ENCODE results near the gene ABCD4. TPM values are rescaled to one million over a fixed set of nuclear protein-coding genes. Genes with fewer than 3 reads are reported as not detected.
"Not testable (repeated sequence)": the region's sequence is repeated elsewhere in the genome, so short reads cannot be mapped to it uniquely, and the experiment has no call there.

Gene ABCD4
- polyA plus RNA-seq, 1 donor from 2014 or later = 106 TPM

GRCh38 chr14:74346341-74346740, 43.6 kb upstream of the ABCD4 start:
- H3K27me3 ChIP-seq (ENCODE audit: insufficient read depth, low read depth, low read length) = no peaks in the 10 kb centered on the region
- H3K4me2 ChIP-seq (ENCODE audit: low read length) = no peak overlapping the region
- H3K4me3 ChIP-seq (ENCODE audit: low read length) = no peak overlapping the region
- H2AFZ ChIP-seq (ENCODE audit: low read depth, low read length) = no peak overlapping the region
- no peak overlapping the region for H3K27ac ChIP-seq (ENCODE audit: low read length)
- no peaks in the 10 kb centered on the region for H3K9me3 ChIP-seq (ENCODE audit: low read length)
- H3K9me2 ChIP-seq (ENCODE audit: insufficient read depth, low read length) = no peaks in the 10 kb centered on the region
- no peak overlapping the region for H3K9ac ChIP-seq (ENCODE audit: low read length)
- no peaks in the 10 kb centered on the region for H3K36me3 ChIP-seq (ENCODE audit: insufficient read depth, low read length)
- H3F3A ChIP-seq (ENCODE audit: insufficient read depth, low read length, poor library complexity, severe bottlenecking) = no peaks in the 10 kb centered on the region
- TF ChIP-seq POLR2AphosphoS5 (IDR thresholded peaks at IDR 0.05) = no peak
- TF ChIP-seq SMC3 (conservative IDR thresholded peaks at IDR 0.05; ENCODE audit: poor library complexity) = no peak
- no peaks in the 10 kb centered on the region for H3K79me2 ChIP-seq (replicated peaks; ENCODE audit: insufficient read depth, low read length)
- H4K20me1 ChIP-seq (ENCODE audit: insufficient read depth) = no peaks in the 10 kb centered on the region

GRCh38 chr14:74333909-74334308, 31.2 kb upstream of the ABCD4 start:
- no peaks in the 10 kb centered on the region for H3F3A ChIP-seq (ENCODE audit: insufficient read depth, low read length, poor library complexity, severe bottlenecking)
- H2AFZ ChIP-seq (ENCODE audit: low read depth, low read length) = no peak overlapping the region

GRCh38 chr14:74329950-74330552, 27.3 kb upstream of the ABCD4 start:
- H4K20me1 ChIP-seq (ENCODE audit: insufficient read depth); H3K4me2 ChIP-seq (ENCODE audit: low read length); H3K27ac ChIP-seq (ENCODE audit: low read length): not testable (repeated sequence)

More at GRCh38 chr14:74333909-74334308, 31.2 kb upstream of the ABCD4 start:
- H3K9me3 ChIP-seq (ENCODE audit: low read length) = no peaks in the 10 kb centered on the region
- no peaks in the 10 kb centered on the region for H3K9me2 ChIP-seq (ENCODE audit: insufficient read depth, low read length)
- no peaks in the 10 kb centered on the region for H3K36me3 ChIP-seq (ENCODE audit: insufficient read depth, low read length)
- no peaks in the 10 kb centered on the region for H3K27me3 ChIP-seq (ENCODE audit: insufficient read depth, low read depth, low read length)
- H4K20me1 ChIP-seq (ENCODE audit: insufficient read depth) = no peaks in the 10 kb centered on the region
- H3K9ac ChIP-seq (ENCODE audit: low read length) = no peak overlapping the region
- H3K4me2 ChIP-seq (ENCODE audit: low read length) = no peak overlapping the region
- TF ChIP-seq RAD21 (conservative IDR thresholded peaks at IDR 0.05) = no peak
- no peak for TF ChIP-seq SMC3 (conservative IDR thresholded peaks at IDR 0.05; ENCODE audit: poor library complexity)
- no peak for TF ChIP-seq POLR2AphosphoS5 (IDR thresholded peaks at IDR 0.05)
- TF ChIP-seq MXI1 (conservative IDR thresholded peaks at IDR 0.05; ENCODE audit: poor library complexity, severe bottlenecking) = no peak
- TF ChIP-seq EP300 (conservative IDR thresholded peaks at IDR 0.05; ENCODE audit: poor library complexity, severe bottlenecking) = no peak
- no peak for TF ChIP-seq TAF1 (IDR thresholded peaks at IDR 0.05; ENCODE audit: low read depth)
- TF ChIP-seq REST (IDR thresholded peaks at IDR 0.05; ENCODE audit: borderline replicate concordance) = no peak
- no peak for TF ChIP-seq CTCF (IDR thresholded peaks at IDR 0.05; ENCODE audit: poor library complexity, severe bottlenecking)
- TF ChIP-seq EZH2 (IDR thresholded peaks at IDR 0.05; ENCODE audit: borderline replicate concordance, insufficient read depth, low read length, poor library complexity, severe bottlenecking) = no peak
- H3K79me2 ChIP-seq (replicated peaks; ENCODE audit: insufficient read depth, low read length) = no peaks in the 10 kb centered on the region
- H3K4me3 ChIP-seq (ENCODE audit: low read length) = no peak overlapping the region
- H3K27ac ChIP-seq (ENCODE audit: low read length) = no peak overlapping the region

More at GRCh38 chr14:74329950-74330552, 27.3 kb upstream of the ABCD4 start:
- H3F3A ChIP-seq (ENCODE audit: insufficient read depth, low read length, poor library complexity, severe bottlenecking); H2AFZ ChIP-seq (ENCODE audit: low read depth, low read length); H3K79me2 ChIP-seq (replicated peaks; ENCODE audit: insufficient read depth, low read length); H3K4me3 ChIP-seq (ENCODE audit: low read length); H3K9ac ChIP-seq (ENCODE audit: low read length); H3K9me2 ChIP-seq (ENCODE audit: insufficient read depth, low read length); H3K36me3 ChIP-seq (ENCODE audit: insufficient read depth, low read length); H3K9me3 ChIP-seq (ENCODE audit: low read length); H3K27me3 ChIP-seq (ENCODE audit: insufficient read depth, low read depth, low read length): not testable (repeated sequence)

Data from neural cell (in vitro differentiated cells).